ENCODE measurements around the gene SLK.

The SLK gene

DNA sequence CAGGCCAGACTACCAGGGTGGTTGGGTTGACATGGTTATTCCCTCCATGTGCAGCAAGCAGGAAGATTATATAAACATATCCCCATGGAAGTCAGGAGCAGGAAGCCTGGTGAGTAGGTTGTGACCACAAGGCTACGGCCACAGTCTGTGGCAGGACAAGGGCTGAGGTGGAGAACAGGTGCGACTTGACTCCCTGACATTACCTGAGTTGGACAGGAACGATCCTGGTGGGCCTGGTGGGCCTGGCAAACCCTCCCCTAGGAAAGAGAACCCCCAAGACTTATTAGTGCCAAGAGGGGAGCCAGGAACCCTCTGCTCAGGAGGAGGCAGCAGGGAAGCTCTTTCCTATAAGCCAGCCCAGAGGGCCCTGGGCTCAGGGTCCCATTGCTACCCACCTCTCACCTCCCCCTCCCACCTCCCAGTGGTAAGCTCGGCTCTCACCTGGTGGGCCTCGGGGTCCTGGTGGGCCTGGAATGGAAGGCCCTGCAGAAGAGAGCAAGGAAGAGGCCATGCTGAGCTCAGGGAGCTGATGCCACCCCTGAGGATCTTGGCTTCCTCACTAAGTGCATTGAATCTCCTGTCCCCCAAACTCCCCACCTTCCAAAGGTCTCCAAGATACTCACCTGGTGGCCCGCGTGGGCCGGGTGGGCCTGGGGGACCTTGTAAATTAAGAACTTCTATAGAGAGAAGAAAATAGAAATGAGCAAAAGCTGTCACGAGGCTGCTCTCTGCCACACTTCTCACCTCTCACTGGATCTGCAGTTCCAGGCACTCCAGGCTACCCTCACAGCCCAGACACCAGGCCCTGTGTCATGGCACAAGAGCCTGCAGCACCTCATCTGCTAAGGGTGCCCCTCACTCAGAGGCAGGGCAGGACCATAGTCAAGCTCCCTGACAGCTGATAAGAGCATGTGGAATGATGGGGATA is 74.2 kb downstream of the SLK start:
- no peaks in the 10 kb centered on the region for H3K27me3 ChIP-seq
- TF ChIP-seq, protein P1, sequence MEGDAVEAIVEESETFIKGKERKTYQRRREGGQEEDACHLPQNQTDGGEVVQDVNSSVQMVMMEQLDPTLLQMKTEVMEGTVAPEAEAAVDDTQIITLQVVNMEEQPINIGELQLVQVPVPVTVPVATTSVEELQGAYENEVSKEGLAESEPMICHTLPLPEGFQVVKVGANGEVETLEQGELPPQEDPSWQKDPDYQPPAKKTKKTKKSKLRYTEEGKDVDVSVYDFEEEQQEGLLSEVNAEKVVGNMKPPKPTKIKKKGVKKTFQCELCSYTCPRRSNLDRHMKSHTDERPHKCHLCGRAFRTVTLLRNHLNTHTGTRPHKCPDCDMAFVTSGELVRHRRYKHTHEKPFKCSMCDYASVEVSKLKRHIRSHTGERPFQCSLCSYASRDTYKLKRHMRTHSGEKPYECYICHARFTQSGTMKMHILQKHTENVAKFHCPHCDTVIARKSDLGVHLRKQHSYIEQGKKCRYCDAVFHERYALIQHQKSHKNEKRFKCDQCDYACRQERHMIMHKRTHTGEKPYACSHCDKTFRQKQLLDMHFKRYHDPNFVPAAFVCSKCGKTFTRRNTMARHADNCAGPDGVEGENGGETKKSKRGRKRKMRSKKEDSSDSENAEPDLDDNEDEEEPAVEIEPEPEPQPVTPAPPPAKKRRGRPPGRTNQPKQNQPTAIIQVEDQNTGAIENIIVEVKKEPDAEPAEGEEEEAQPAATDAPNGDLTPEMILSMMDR (IDR thresholded peaks at IDR 0.05; ENCODE audit: low read depth, low read length), result no peak
- no peak overlapping the region for H3K4me3 ChIP-seq (ENCODE audit: low read depth, low read length)
- no peaks in the 10 kb centered on the region for H3K4me1 ChIP-seq
- no peaks in the 10 kb centered on the region for H3K9me3 ChIP-seq
- DNase-seq, result no peak
- no peaks in the 10 kb centered on the region for H3K36me3 ChIP-seq

DNA sequence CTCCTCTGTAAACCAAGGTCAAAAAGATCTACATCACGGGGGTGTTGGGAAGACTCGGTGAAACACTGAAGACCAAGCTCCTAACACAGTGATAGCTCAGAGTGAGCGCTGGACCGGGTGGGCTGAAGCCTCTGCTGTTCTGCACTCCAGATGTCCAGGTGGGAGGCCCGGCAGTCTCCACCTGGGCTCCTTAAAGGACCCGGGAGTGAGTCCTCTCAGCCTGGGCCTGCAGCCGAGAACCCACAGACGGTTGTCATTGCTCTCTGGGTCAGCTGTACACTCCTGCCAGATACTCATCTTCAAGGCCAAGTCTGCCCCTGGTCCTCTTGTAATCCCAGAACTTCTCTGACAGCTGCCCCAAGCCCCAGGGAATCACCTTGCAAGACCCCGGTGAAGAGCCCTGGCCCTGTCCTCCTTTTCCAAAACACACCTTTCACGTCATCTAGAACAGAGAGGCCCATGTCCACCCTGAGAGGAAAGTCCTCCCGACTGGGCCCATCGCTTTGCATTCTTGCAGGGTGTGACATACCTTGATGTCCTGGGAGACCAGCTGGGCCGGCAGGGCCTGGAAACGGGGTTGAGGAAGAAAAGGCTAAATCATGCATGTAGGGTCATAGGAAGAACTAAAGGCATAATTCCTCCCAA is 75.1 kb downstream of the SLK start:
- no peaks in the 10 kb centered on the region for H3K4me1 ChIP-seq
- H3K4me3 ChIP-seq (ENCODE audit: low read depth, low read length), result no peak overlapping the region
- H3K9me3 ChIP-seq, result no peaks in the 10 kb centered on the region
- H3K36me3 ChIP-seq, result no peaks in the 10 kb centered on the region
- H3K27me3 ChIP-seq, result no peaks in the 10 kb centered on the region
- DNase-seq, result no peak
- TF ChIP-seq, protein P1 (IDR thresholded peaks at IDR 0.05; ENCODE audit: low read depth, low read length), result no peak

DNA sequence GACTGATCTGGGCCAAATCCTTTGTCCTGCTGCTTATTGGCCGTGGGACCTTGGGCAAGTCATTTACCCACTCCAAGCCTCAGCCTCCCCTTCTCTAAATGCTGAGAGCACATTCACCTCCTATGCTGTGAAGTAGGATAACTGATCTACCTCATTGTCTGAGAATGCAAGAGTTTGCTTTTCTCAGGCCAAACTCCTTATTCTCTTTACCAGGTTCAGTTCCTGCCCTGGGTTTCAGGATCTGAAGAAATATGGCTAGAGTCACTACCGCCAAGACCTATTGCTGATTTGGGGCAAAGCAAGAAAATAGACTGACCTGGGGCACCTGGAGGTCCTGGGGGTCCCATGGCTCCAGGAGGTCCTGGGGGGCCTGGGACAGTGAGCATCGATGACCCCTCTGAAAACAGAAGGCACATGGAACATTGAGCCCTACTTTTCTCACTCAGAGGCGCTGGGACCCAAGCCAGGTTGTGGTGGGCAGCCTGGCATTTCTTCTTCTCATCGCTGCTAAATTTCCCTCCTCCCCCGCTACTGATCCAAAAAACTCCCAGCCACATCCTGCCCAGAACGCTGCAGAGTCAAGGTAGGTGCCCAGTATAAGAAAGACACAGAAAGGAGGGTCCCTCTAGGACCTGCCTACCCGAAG is 76.4 kb downstream of the SLK start:
- TF ChIP-seq, protein P1 (IDR thresholded peaks at IDR 0.05; ENCODE audit: low read depth, low read length), result no peak
- DNase-seq, result no peak

DNA sequence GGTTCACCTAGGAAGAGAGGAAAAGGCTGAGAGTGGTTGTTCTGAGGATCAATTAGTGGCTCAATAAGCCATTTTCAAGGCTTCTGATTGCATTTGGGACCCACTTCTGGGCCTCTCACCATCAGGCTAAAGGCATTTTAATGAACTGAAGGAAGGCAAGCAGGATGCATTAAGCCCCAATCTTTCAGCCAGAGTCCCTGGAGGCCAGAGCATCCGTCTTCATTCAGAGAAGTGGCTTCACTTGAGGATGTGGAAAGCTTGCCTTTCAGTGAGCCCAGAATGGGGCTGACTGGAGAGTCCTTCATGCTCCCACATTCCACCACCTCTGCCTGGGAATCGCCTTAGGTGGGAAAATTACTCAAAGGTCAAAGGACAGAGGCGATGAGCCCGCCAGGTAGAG is 76.9 kb downstream of the SLK start:
- Histone ChIP-seq H3K27me3 (no peaks in the 10 kb centered on the region), H3K9me3 (no peaks in the 10 kb centered on the region), H3K4me3 (ENCODE audit: low read depth, low read length) (no peak overlapping the region), H3K4me1 (no peaks in the 10 kb centered on the region), H3K36me3 (no peaks in the 10 kb centered on the region)
- DNase-seq, result no peak
- TF ChIP-seq, protein P1 (IDR thresholded peaks at IDR 0.05; ENCODE audit: low read depth, low read length), result no peak

More for the DNA sequence above, 76.4 kb downstream of the SLK start:
- H3K4me1 ChIP-seq, result no peaks in the 10 kb centered on the region
- H3K9me3 ChIP-seq, result no peaks in the 10 kb centered on the region
- no peaks in the 10 kb centered on the region for H3K27me3 ChIP-seq
- no peaks in the 10 kb centered on the region for H3K36me3 ChIP-seq
- no peak overlapping the region for H3K4me3 ChIP-seq (ENCODE audit: low read depth, low read length)

DNA sequence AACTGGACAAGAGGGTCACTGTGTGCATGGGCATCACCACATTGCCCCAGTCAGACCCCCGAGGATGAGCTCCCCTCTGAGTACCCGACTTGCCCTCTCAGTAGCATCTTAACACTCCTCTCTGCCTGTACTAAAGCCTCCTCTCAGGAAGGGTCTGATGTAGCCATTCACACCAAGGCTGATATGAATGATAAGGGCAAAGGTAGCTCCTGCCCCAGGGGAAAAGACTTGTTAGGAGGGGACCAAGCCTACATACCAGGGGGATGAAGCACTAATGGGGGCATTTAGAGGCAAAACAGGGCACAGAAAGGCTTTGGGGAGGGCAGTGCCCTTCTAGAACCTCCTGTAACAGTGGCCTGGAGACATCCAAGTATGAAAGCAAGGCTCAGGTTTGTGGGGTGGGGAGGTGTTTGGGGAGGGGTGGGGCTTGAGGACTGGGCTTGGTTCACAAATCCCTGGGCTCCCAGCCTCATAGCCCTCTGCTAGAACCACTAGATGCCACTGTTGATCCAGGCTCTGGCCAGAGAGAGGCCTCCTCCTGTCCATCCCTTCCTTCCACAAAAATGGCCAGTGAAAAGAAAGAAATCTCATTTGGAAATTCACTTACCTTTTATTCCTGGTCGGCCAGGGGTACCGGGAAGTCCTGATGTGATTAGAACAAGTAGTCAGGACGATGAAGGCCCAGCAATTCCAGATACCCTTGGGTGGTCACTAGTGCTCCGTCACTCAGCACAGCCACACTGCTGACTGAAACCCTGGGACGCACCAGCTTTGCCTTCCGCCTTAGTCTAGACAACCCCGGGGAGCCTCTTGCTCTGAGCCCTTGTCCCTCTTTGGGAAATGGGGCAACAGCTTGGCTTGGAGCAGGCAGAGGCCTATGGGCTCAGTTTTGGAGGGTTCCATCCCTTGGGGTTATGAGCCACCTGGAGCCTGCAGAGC is 78.5 kb downstream of the SLK start:
- Histone ChIP-seq H3K27me3 (no peaks in the 10 kb centered on the region), H3K36me3 (no peaks in the 10 kb centered on the region), H3K4me3 (ENCODE audit: low read depth, low read length) (no peak overlapping the region), H3K4me1 (no peaks in the 10 kb centered on the region), H3K9me3 (no peaks in the 10 kb centered on the region)
- DNase-seq, result peak; percentile 40
- TF ChIP-seq, protein P1 (IDR thresholded peaks at IDR 0.05; ENCODE audit: low read depth, low read length), result peak; percentile 47
